ENCODE results near the gene H2BW1.
"Not testable (repeated sequence)": the region's sequence is repeated elsewhere in the genome, so short reads cannot be mapped to it uniquely, and the experiment has no call there.

The H2BW1 gene

GRCh38 chrX:104013606-104014005 is at the start of gene H2BW1:
H2BW1 (minus strand) TSS chrX:104013708; CDS start chrX:104013576, 132 bp downstream.
- Histone ChIP-seq H3K9me3 (ENCODE audit: control insufficient read depth in 1 of 2, low read length in 2 of 2) (no peaks in the 10 kb centered on the region), H3K4me3 (ENCODE audit: low read depth in 1 of 2, low read length in 2 of 2) (no peak within 1 kb of the TSS), H3K36me3 (ENCODE audit: control insufficient read depth in 1 of 2, insufficient read depth in 2 of 2, low read length in 2 of 2) (no peaks in the 10 kb centered on the region), H3K27ac (ENCODE audit: low read depth, low read length) (no peak within 1 kb of the TSS), H3K27me3 (ENCODE audit: control insufficient read depth in 1 of 2, insufficient read depth in 2 of 2, low read length in 2 of 2) (no peaks in the 10 kb centered on the region), H3K4me1 (ENCODE audit: control insufficient read depth in 1 of 2, insufficient read depth in 2 of 2, low read length in 2 of 2) (no peaks in the 10 kb centered on the region), H3K9ac (ENCODE audit: low read depth in 1 of 2, low read length in 2 of 2) (no peak within 1 kb of the TSS)

GRCh38 chrX:104062636-104063035 is 49.1 kb upstream of the H2BW1 start:
- not testable (repeated sequence) for H3K36me3 ChIP-seq (ENCODE audit: control insufficient read depth in 1 of 2, insufficient read depth in 2 of 2, low read length in 2 of 2); H3K4me3 ChIP-seq (ENCODE audit: low read depth in 1 of 2, low read length in 2 of 2); H3K4me1 ChIP-seq (ENCODE audit: control insufficient read depth in 1 of 2, insufficient read depth in 2 of 2, low read length in 2 of 2); H3K9ac ChIP-seq (ENCODE audit: low read depth in 1 of 2, low read length in 2 of 2); H3K27me3 ChIP-seq (ENCODE audit: control insufficient read depth in 1 of 2, insufficient read depth in 2 of 2, low read length in 2 of 2); H3K27ac ChIP-seq (ENCODE audit: low read depth, low read length); H3K9me3 ChIP-seq (ENCODE audit: control insufficient read depth in 1 of 2, low read length in 2 of 2)

- H3K9me3 ChIP-seq (ENCODE audit: control insufficient read depth in 1 of 2, low read length in 2 of 2); H3K36me3 ChIP-seq (ENCODE audit: control insufficient read depth in 1 of 2, insufficient read depth in 2 of 2, low read length in 2 of 2); H3K4me1 ChIP-seq (ENCODE audit: control insufficient read depth in 1 of 2, insufficient read depth in 2 of 2, low read length in 2 of 2); H3K4me3 ChIP-seq (ENCODE audit: low read depth in 1 of 2, low read length in 2 of 2); H3K27ac ChIP-seq (ENCODE audit: low read depth, low read length); H3K9ac ChIP-seq (ENCODE audit: low read depth in 1 of 2, low read length in 2 of 2); H3K27me3 ChIP-seq (ENCODE audit: control insufficient read depth in 1 of 2, insufficient read depth in 2 of 2, low read length in 2 of 2): not testable (repeated sequence)
Observed at GRCh38 chrX:104054956-104055355, 41.4 kb upstream of the H2BW1 start.

- Histone ChIP-seq H3K27ac (ENCODE audit: low read depth, low read length) (no peak overlapping the region), H3K4me1 (ENCODE audit: control insufficient read depth in 1 of 2, insufficient read depth in 2 of 2, low read length in 2 of 2) (no peaks in the 10 kb centered on the region)
Observed at GRCh38 chrX:104047171-104047570, 33.7 kb upstream of the H2BW1 start.

GRCh38 chrX:104045642-104046041 is 32.1 kb upstream of the H2BW1 start:
- Histone ChIP-seq H3K4me1 (ENCODE audit: control insufficient read depth in 1 of 2, insufficient read depth in 2 of 2, low read length in 2 of 2) (no peaks in the 10 kb centered on the region), H3K4me3 (ENCODE audit: low read depth in 1 of 2, low read length in 2 of 2) (no peak overlapping the region), H3K27me3 (ENCODE audit: control insufficient read depth in 1 of 2, insufficient read depth in 2 of 2, low read length in 2 of 2) (no peaks in the 10 kb centered on the region), H3K36me3 (ENCODE audit: control insufficient read depth in 1 of 2, insufficient read depth in 2 of 2, low read length in 2 of 2) (no peaks in the 10 kb centered on the region), H3K9ac (ENCODE audit: low read depth in 1 of 2, low read length in 2 of 2) (no peak overlapping the region), H3K27ac (ENCODE audit: low read depth, low read length) (no peak overlapping the region), H3K9me3 (ENCODE audit: control insufficient read depth in 1 of 2, low read length in 2 of 2) (no peaks in the 10 kb centered on the region)

More at GRCh38 chrX:104047171-104047570, 33.7 kb upstream of the H2BW1 start:
- Histone ChIP-seq H3K9ac (ENCODE audit: low read depth in 1 of 2, low read length in 2 of 2) (no peak overlapping the region), H3K4me3 (ENCODE audit: low read depth in 1 of 2, low read length in 2 of 2) (no peak overlapping the region), H3K9me3 (ENCODE audit: control insufficient read depth in 1 of 2, low read length in 2 of 2) (no peaks in the 10 kb centered on the region), H3K36me3 (ENCODE audit: control insufficient read depth in 1 of 2, insufficient read depth in 2 of 2, low read length in 2 of 2) (no peaks in the 10 kb centered on the region), H3K27me3 (ENCODE audit: control insufficient read depth in 1 of 2, insufficient read depth in 2 of 2, low read length in 2 of 2) (no peaks in the 10 kb centered on the region)

- H3K9ac ChIP-seq (ENCODE audit: low read depth in 1 of 2, low read length in 2 of 2): no peak overlapping the region
- H3K36me3 ChIP-seq (ENCODE audit: control insufficient read depth in 1 of 2, insufficient read depth in 2 of 2, low read length in 2 of 2): no peaks in the 10 kb centered on the region
- H3K4me1 ChIP-seq (ENCODE audit: control insufficient read depth in 1 of 2, insufficient read depth in 2 of 2, low read length in 2 of 2): no peaks in the 10 kb centered on the region
- no peaks in the 10 kb centered on the region for H3K27me3 ChIP-seq (ENCODE audit: control insufficient read depth in 1 of 2, insufficient read depth in 2 of 2, low read length in 2 of 2)
- H3K27ac ChIP-seq (ENCODE audit: low read depth, low read length): no peak overlapping the region
- H3K9me3 ChIP-seq (ENCODE audit: control insufficient read depth in 1 of 2, low read length in 2 of 2): no peaks in the 10 kb centered on the region
- no peak overlapping the region for H3K4me3 ChIP-seq (ENCODE audit: low read depth in 1 of 2, low read length in 2 of 2)
Observed at GRCh38 chrX:104041003-104041402, 27.5 kb upstream of the H2BW1 start.

- Histone ChIP-seq H3K36me3 (ENCODE audit: control insufficient read depth in 1 of 2, insufficient read depth in 2 of 2, low read length in 2 of 2) (no peaks in the 10 kb centered on the region), H3K4me1 (ENCODE audit: control insufficient read depth in 1 of 2, insufficient read depth in 2 of 2, low read length in 2 of 2) (no peaks in the 10 kb centered on the region), H3K9me3 (ENCODE audit: control insufficient read depth in 1 of 2, low read length in 2 of 2) (no peaks in the 10 kb centered on the region), H3K27me3 (ENCODE audit: control insufficient read depth in 1 of 2, insufficient read depth in 2 of 2, low read length in 2 of 2) (no peaks in the 10 kb centered on the region), H3K9ac (ENCODE audit: low read depth in 1 of 2, low read length in 2 of 2) (no peak within 1 kb of the TSS), H3K4me3 (ENCODE audit: low read depth in 1 of 2, low read length in 2 of 2) (no peak within 1 kb of the TSS), H3K27ac (ENCODE audit: low read depth, low read length) (no peak within 1 kb of the TSS)
Observed at GRCh38 chrX:104039689-104040505, 26.4 kb upstream of the H2BW1 start, which contains the start of gene H2BW2. H2BW2 (plus strand) TSS chrX:104039956; CDS start chrX:104039995, 39 bp downstream.

- no peak overlapping the region for H3K9ac ChIP-seq (ENCODE audit: low read depth in 1 of 2, low read length in 2 of 2)
- no peaks in the 10 kb centered on the region for H3K4me1 ChIP-seq (ENCODE audit: control insufficient read depth in 1 of 2, insufficient read depth in 2 of 2, low read length in 2 of 2)
- H3K4me3 ChIP-seq (ENCODE audit: low read depth in 1 of 2, low read length in 2 of 2): no peak overlapping the region
- no peaks in the 10 kb centered on the region for H3K36me3 ChIP-seq (ENCODE audit: control insufficient read depth in 1 of 2, insufficient read depth in 2 of 2, low read length in 2 of 2)
- H3K9me3 ChIP-seq (ENCODE audit: control insufficient read depth in 1 of 2, low read length in 2 of 2): no peaks in the 10 kb centered on the region
- no peaks in the 10 kb centered on the region for H3K27me3 ChIP-seq (ENCODE audit: control insufficient read depth in 1 of 2, insufficient read depth in 2 of 2, low read length in 2 of 2)
- no peak overlapping the region for H3K27ac ChIP-seq (ENCODE audit: low read depth, low read length)
Observed at GRCh38 chrX:104018126-104018525, 4.6 kb upstream of the H2BW1 start.

- H3K27me3 ChIP-seq (ENCODE audit: control insufficient read depth in 1 of 2, insufficient read depth in 2 of 2, low read length in 2 of 2); H3K27ac ChIP-seq (ENCODE audit: low read depth, low read length); H3K4me1 ChIP-seq (ENCODE audit: control insufficient read depth in 1 of 2, insufficient read depth in 2 of 2, low read length in 2 of 2); H3K9me3 ChIP-seq (ENCODE audit: control insufficient read depth in 1 of 2, low read length in 2 of 2); H3K36me3 ChIP-seq (ENCODE audit: control insufficient read depth in 1 of 2, insufficient read depth in 2 of 2, low read length in 2 of 2); H3K4me3 ChIP-seq (ENCODE audit: low read depth in 1 of 2, low read length in 2 of 2); H3K9ac ChIP-seq (ENCODE audit: low read depth in 1 of 2, low read length in 2 of 2): not testable (repeated sequence)
Observed at GRCh38 chrX:104015576-104015975, 2.1 kb upstream of the H2BW1 start.

GRCh38 chrX:104013158-104013557 is 350 bp downstream of the H2BW1 start:
- H3K4me3 ChIP-seq (ENCODE audit: low read depth in 1 of 2, low read length in 2 of 2): no peak overlapping the region
- H3K4me1 ChIP-seq (ENCODE audit: control insufficient read depth in 1 of 2, insufficient read depth in 2 of 2, low read length in 2 of 2): no peaks in the 10 kb centered on the region
- no peak overlapping the region for H3K27ac ChIP-seq (ENCODE audit: low read depth, low read length)
- no peaks in the 10 kb centered on the region for H3K9me3 ChIP-seq (ENCODE audit: control insufficient read depth in 1 of 2, low read length in 2 of 2)
- no peaks in the 10 kb centered on the region for H3K36me3 ChIP-seq (ENCODE audit: control insufficient read depth in 1 of 2, insufficient read depth in 2 of 2, low read length in 2 of 2)
- no peak overlapping the region for H3K9ac ChIP-seq (ENCODE audit: low read depth in 1 of 2, low read length in 2 of 2)
- H3K27me3 ChIP-seq (ENCODE audit: control insufficient read depth in 1 of 2, insufficient read depth in 2 of 2, low read length in 2 of 2): no peaks in the 10 kb centered on the region
